Adipocyte (in vitro differentiated cells): ENCODE results near the gene LRIG1.

Source experiments
- DNase-seq: peaks from one replicate; pipeline ENCODE4 v3.0.0-alpha.2; 2015; ENCODE audit warnings: low read depth
- H3K27me3 ChIP-seq: replicated peaks from 2 replicates; pipeline ENCODE4 v1.7.0; 2013; ENCODE audit warnings: mild to moderate bottlenecking, low read length, moderate library complexity; ENCODE audit not compliant: control insufficient read depth, insufficient read depth
- H3K36me3 ChIP-seq: 2 replicates; pipeline ENCODE4 v1.7.0; 2013; ENCODE audit warnings: low read length, mild to moderate bottlenecking, moderate library complexity; ENCODE audit not compliant: control insufficient read depth, insufficient read depth, severe bottlenecking
- H3K4me1 ChIP-seq: 2 replicates; pipeline ENCODE4 v1.7.0; 2013; ENCODE audit warnings: mild to moderate bottlenecking, low read length, moderate library complexity; ENCODE audit not compliant: control insufficient read depth, insufficient read depth
- H3K4me3 ChIP-seq: 2 replicates; pipeline ENCODE4 v1.7.0; 2013; ENCODE audit warnings: mild to moderate bottlenecking, low read length, moderate library complexity
- H3K9ac ChIP-seq: 2 replicates; pipeline ENCODE4 v1.7.0; 2013; ENCODE audit warnings: mild to moderate bottlenecking, low read length, moderate library complexity
- H3K9me3 ChIP-seq: 2 replicates; pipeline ENCODE4 v1.7.0; 2013; ENCODE audit warnings: mild to moderate bottlenecking, low read length, moderate library complexity; ENCODE audit not compliant: control insufficient read depth

The LRIG1 gene

GRCh38 chr3:66465587-66465986, 35.2 kb downstream of the LRIG1 start:
- H3K9me3 ChIP-seq = no peaks in the 10 kb centered on the region
- no peaks in the 10 kb centered on the region for H3K27me3 ChIP-seq
- peaks cover 26% of the 10 kb centered on the region for H3K4me1 ChIP-seq
- H3K36me3 ChIP-seq = no peaks in the 10 kb centered on the region
- no peak for DNase-seq
- H3K9ac ChIP-seq = no peak overlapping the region
- no peak overlapping the region for H3K4me3 ChIP-seq

GRCh38 chr3:66465034-66465433, 35.8 kb downstream of the LRIG1 start:
- DNase-seq = no peak
- H3K4me3 ChIP-seq = no peak overlapping the region
- H3K36me3 ChIP-seq = no peaks in the 10 kb centered on the region
- H3K27me3 ChIP-seq = no peaks in the 10 kb centered on the region
- H3K9ac ChIP-seq = no peak overlapping the region
- H3K4me1 ChIP-seq = peaks cover 26% of the 10 kb centered on the region
- no peaks in the 10 kb centered on the region for H3K9me3 ChIP-seq

GRCh38 chr3:66464512-66464894, 36.3 kb downstream of the LRIG1 start:
- no peaks in the 10 kb centered on the region for H3K36me3 ChIP-seq

GRCh38 chr3:66463730-66464511, 36.9 kb downstream of the LRIG1 start:
- DNase-seq = no peak

More at GRCh38 chr3:66464512-66464894, 36.3 kb downstream of the LRIG1 start:
- no peak overlapping the region for H3K9ac ChIP-seq
- no peak overlapping the region for H3K4me3 ChIP-seq
- no peaks in the 10 kb centered on the region for H3K27me3 ChIP-seq
- H3K4me1 ChIP-seq = peaks cover 26% of the 10 kb centered on the region
- no peaks in the 10 kb centered on the region for H3K9me3 ChIP-seq
- DNase-seq = no peak

GRCh38 chr3:66463054-66463631, 37.7 kb downstream of the LRIG1 start:
- Histone ChIP-seq H3K4me1 (peaks cover 26% of the 10 kb centered on the region), H3K9me3 (no peaks in the 10 kb centered on the region), H3K27me3 (no peaks in the 10 kb centered on the region), H3K4me3 (no peak overlapping the region), H3K36me3 (no peaks in the 10 kb centered on the region), H3K9ac (no peak overlapping the region)
- no peak for DNase-seq

More at GRCh38 chr3:66463730-66464511, 36.9 kb downstream of the LRIG1 start:
- Histone ChIP-seq H3K9ac (no peak overlapping the region), H3K27me3 (no peaks in the 10 kb centered on the region), H3K4me3 (no peak overlapping the region), H3K4me1 (peaks cover 26% of the 10 kb centered on the region), H3K9me3 (no peaks in the 10 kb centered on the region), H3K36me3 (no peaks in the 10 kb centered on the region)

GRCh38 chr3:66457252-66457651, 43.6 kb downstream of the LRIG1 start:
- Histone ChIP-seq H3K27me3 (no peaks in the 10 kb centered on the region), H3K9ac (no peak overlapping the region), H3K4me1 (peaks cover 9% of the 10 kb centered on the region), H3K36me3 (no peaks in the 10 kb centered on the region), H3K9me3 (no peaks in the 10 kb centered on the region), H3K4me3 (no peak overlapping the region)
- DNase-seq = no peak

- Histone ChIP-seq H3K9ac (no peak overlapping the region), H3K36me3 (no peaks in the 10 kb centered on the region), H3K4me3 (no peak overlapping the region), H3K4me1 (peaks cover 14% of the 10 kb centered on the region), H3K9me3 (no peaks in the 10 kb centered on the region), H3K27me3 (no peaks in the 10 kb centered on the region)
- no peak for DNase-seq
These were observed 44.1 kb downstream of the LRIG1 start for GRCh38 chr3:66456711-66457173.

GRCh38 chr3:66454464-66454859, 46.4 kb downstream of the LRIG1 start:
- Histone ChIP-seq H3K9me3 (no peaks in the 10 kb centered on the region), H3K4me1 (peaks cover 31% of the 10 kb centered on the region), H3K36me3 (no peaks in the 10 kb centered on the region), H3K4me3 (no peak overlapping the region), H3K27me3 (no peaks in the 10 kb centered on the region), H3K9ac (no peak overlapping the region)
- DNase-seq = no peak

DNA sequence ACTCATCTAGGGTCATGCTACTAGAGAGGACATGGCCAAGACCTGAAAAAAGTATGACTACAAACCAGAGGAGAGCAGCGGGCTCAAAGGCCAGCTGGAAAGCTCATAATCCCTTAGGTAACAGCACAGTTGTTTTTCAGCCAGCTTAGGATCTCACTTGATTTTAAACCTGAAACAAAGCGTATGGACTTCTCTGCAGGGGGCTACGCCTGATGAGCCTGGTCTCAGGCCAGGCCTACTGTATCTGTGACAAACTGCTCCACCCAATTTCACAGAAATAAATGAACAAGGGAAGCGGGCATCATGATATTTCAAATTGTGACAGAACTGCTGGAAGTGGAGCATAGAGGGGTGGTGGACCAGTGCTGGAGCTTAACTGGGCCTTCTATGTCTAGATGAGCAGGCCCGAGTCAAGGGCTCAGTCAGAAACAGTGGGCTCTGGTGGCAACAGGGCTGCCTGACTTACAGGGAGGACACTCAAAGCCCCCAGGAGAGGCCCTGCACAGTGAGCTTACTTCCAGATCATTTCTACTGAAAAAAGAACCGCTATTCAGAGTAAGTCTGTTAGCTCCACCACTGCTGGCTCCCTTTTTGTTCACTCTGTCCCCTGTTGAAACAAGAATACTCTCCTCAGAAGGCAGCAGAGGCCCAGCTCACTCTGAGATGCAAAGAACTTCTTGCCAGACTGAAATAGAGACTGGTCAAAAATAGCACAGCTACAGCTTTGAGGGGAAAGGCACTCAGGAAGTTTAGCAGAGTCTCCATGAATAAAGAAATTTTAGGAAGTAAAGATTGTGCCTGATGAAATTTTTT, 47.0 kb downstream of the LRIG1 start:
- H3K4me1 ChIP-seq = peaks cover 31% of the 10 kb centered on the region
- DNase-seq = no peak
- H3K9ac ChIP-seq = no peak overlapping the region
- H3K9me3 ChIP-seq = no peaks in the 10 kb centered on the region
- H3K4me3 ChIP-seq = no peak overlapping the region
- no peaks in the 10 kb centered on the region for H3K27me3 ChIP-seq
- H3K36me3 ChIP-seq = no peaks in the 10 kb centered on the region

DNA sequence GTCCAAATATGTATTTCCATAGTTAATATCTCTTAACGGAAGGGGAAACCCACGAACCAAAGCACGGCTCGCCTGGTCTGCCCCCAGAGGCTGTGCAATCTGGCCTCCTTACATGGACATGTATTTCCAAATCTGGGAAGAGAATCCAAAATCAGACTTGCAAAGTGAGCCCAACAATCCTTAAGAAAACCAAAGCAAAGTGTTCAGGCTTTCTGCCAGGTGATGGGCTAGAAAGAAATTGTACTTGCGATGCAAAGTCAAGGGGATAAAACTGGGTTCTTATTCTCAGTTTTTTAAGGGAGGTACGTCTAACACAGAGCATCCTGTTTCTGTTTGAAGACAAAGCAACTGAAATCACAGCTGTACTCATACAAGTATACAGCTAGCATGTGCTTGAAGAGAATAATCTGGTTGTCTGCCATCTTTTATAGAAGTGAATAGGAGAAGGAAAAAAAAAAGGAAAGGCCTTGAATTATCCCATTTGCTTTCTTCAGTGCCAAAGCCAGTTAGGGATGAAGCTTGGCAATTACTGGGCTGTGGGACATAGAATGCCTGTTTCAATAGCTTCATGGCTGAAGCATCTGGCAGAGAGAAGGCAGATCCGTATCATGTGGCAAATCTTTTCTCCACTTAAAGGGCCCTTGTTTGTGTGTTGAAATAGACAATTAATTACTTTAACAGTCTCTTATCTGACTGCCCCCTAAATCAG, 48.4 kb downstream of the LRIG1 start:
- H3K9me3 ChIP-seq = no peaks in the 10 kb centered on the region
- H3K27me3 ChIP-seq = no peaks in the 10 kb centered on the region
- peaks cover 31% of the 10 kb centered on the region for H3K4me1 ChIP-seq
- H3K36me3 ChIP-seq = no peaks in the 10 kb centered on the region
- DNase-seq = no peak
- H3K4me3 ChIP-seq = peak overlapping the region; percentile 54
- H3K9ac ChIP-seq = peak overlapping the region; percentile 18

DNA sequence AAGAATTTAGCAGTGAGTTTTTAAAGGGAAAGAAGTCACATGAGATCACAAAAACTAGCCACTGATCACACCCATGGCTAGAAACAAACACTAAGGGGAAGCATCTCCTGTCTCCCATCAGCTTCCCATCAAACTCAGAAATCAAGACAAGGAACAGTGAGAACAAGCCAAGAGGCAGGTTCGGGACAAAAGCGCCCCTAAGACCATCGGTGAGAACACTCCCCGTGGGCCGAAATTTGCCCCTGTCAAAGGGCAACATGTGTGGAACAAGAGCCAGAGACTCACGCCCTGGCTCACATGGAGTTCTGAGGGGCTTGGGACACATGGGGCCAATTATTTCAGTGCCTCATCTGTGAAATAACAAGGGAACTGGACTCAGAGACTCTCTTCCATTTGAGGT, 49.1 kb downstream of the LRIG1 start:
- no peaks in the 10 kb centered on the region for H3K9me3 ChIP-seq
- peak overlapping the region; percentile 18 for H3K9ac ChIP-seq
- no peaks in the 10 kb centered on the region for H3K36me3 ChIP-seq
- peaks cover 31% of the 10 kb centered on the region for H3K4me1 ChIP-seq
- no peak for DNase-seq
- H3K4me3 ChIP-seq = peak overlapping the region; percentile 54
- no peaks in the 10 kb centered on the region for H3K27me3 ChIP-seq
